Loucy (cell line): ENCODE data around the gene PSME2.

Experiments used
- CTCF ChIP-seq: fragments of 200-600 bp; sonication (generic); conservative IDR thresholded peaks from 2 replicates; pipeline ENCODE4 v1.5.1; 2014; ENCODE audit warnings: mild to moderate bottlenecking, antibody characterized with exemption, low read length
- EZH2phosphoT487 ChIP-seq: fragments of 200-600 bp; IDR thresholded peaks from 2 replicates; pipeline ENCODE4 v1.6.1; 2018; ENCODE audit warnings: antibody characterized with exemption, mild to moderate bottlenecking, moderate library complexity, borderline replicate concordance

GRCh38 chr14:24155100-24155499, 8.7 kb upstream of the PSME2 start:
- no peak for TF ChIP-seq CTCF
- no peak for TF ChIP-seq EZH2phosphoT487
